ENCODE measurements around the gene LHFPL2. TPM values are rescaled to one million over a fixed set of nuclear protein-coding genes. Genes with fewer than 3 reads are reported as not detected.

LHFPL2 gene
- total and polyA plus RNA-seq, 9 of the 15 experiments (the other 6 are each of a cell fraction or from before 2014, with no cell fraction given): 1.0 to 6.6 (median 4.6) TPM

DNA sequence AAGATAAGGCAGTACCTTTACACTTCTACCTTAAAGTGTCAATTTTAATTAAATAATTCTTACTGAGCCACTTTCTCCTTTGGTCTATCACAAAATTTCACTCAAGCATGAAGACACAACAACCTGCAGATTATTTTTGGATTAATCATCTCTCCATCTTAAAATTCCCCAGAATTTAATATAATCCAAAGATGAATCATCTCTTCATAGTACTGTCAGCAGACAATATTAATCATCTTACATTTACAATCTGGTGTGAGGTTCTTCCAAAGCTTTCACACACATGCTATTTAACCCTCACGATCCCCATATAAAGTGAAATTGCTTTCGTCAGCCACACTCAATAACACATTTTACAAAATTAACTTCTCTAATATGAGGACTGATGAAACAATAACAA is 43.0 kb downstream of the LHFPL2 start (continued):
- TF ChIP-seq ZNF609 (CRISPR knock-in tag; IDR thresholded peaks at IDR 0.05; ENCODE audit: borderline replicate concordance): no peak

- no peak overlapping the region for H3K9ac ChIP-seq (ENCODE audit: insufficient read depth in 1 of 2, low read depth in 2 of 2, low read length in 2 of 2)
- WGBS (ENCODE audit: insufficient coverage, low coverage, missing lambda C conversion rate): 28% methylated on average over 4 of the region's 4 CpGs
- H3K27me3 ChIP-seq (ENCODE audit: control insufficient read depth in 2 of 2, insufficient read depth in 2 of 2, low read length in 2 of 2): no peaks in the 10 kb centered on the region
- no peak for ATAC-seq
- no peak for FAIRE-seq
- peaks cover 0 to 5% of the 10 kb centered on the region in 2 experiments; a peak in 2 of 5 replicates for H3K4me1 ChIP-seq (replicated peaks in 1 of 2; ENCODE audit: control insufficient read depth in 2 of 2, insufficient read depth in 2 of 2, low read length in 2 of 2)
- H3K79me2 ChIP-seq (ENCODE audit: control insufficient read depth, insufficient read depth, low read length): no peaks in the 10 kb centered on the region
- H2AFZ ChIP-seq (ENCODE audit: low read depth, low read length): no peak overlapping the region
- ChIA-PET CTCF (ENCODE audit: low intra/inter-chr PET ratio) (no interaction called here), POLR2A (no interaction called here)
- no peak overlapping the region for H3K4me2 ChIP-seq (ENCODE audit: insufficient read depth, low read length)
- H4K20me1 ChIP-seq (replicated peaks; ENCODE audit: control insufficient read depth, insufficient read depth, low read length): no peaks in the 10 kb centered on the region
- BruUV-seq (replicated peaks): no TSS peak
- no peak overlapping the region for H3K4me3 ChIP-seq
- H3K27ac ChIP-seq (ENCODE audit: extremely low read depth, low read depth, low read length): no peak overlapping the region
- no peaks in the 10 kb centered on the region for H3K36me3 ChIP-seq (ENCODE audit: control insufficient read depth, insufficient read depth, low read length)
- no peak for DNase-seq (ENCODE audit: extremely low read depth in 1 of 4, low spot score in 3 of 4)
- no peak for TF ChIP-seq CHCHD3 (CRISPR knock-in tag; IDR thresholded peaks at IDR 0.05)
- no peak for TF ChIP-seq CBX5 (IDR thresholded peaks at IDR 0.05; ENCODE audit: borderline replicate concordance, low read depth)
- TF ChIP-seq NFRKB (IDR thresholded peaks at IDR 0.05; ENCODE audit: low read depth): no peak
- no peak for TF ChIP-seq CBX8 (IDR thresholded peaks at IDR 0.05; ENCODE audit: borderline replicate concordance, extremely low read depth, low read depth, low read length, poor library complexity, severe bottlenecking)
- TF ChIP-seq OTX1 (CRISPR knock-in tag; IDR thresholded peaks at IDR 0.05): no peak
- H3K9me3 ChIP-seq (replicated peaks; ENCODE audit: control insufficient read depth, insufficient read depth, low read depth, low read length): no peaks in the 10 kb centered on the region
- in situ Hi-C loops (cut with MboI): no loop called here
- intact Hi-C loops (cut with micrococcal nuclease): no loop called here
- H3K9me1 ChIP-seq (ENCODE audit: control insufficient read depth, insufficient read depth, low read length): no peaks in the 10 kb centered on the region
Observed at GRCh38 chr5:78604689-78605285, 43.8 kb downstream of the LHFPL2 start.

Measured in K562 (cell line).